GM12878 (cell line): ENCODE measurements around the gene KRT10. TPM values are rescaled to one million over a fixed set of nuclear protein-coding genes. Genes with fewer than 3 reads are reported as not detected.

ENCODE experiments used
- ATAC-seq: fragments of 200-7000 bp; cut with Tn5 transposase; 3 replicates; pipeline ENCODE4 v1.9.1; 2020; ENCODE audit warnings: mild to moderate bottlenecking, moderate library complexity
- BruUV-seq: library from RNA; stranded (reverse); fragments of 400-500 nt; replicated peaks from 2 replicates; lab custom pipeline; 2021; lab: Mats Ljungman, UMichigan
- CTCF ChIA-PET: fragments of 300-600 bp; sonication (Branson Sonifier 250); formaldehyde crosslinking; extraction: SDS; loops from one replicate; lab custom pipeline; 2021; ENCODE audit warnings: inconsistent platforms; lab: Yijun Ruan, JAX
- POLR2A ChIA-PET: fragments of 350-600 bp; formaldehyde crosslinking; extraction: SDS; loops from one replicate; lab custom pipeline; 2021; ENCODE audit warnings: inconsistent platforms; lab: Charles Lee
- RAD21 ChIA-PET: fragments of 300-600 bp; sonication (Branson Sonifier 250); formaldehyde crosslinking; loops from one replicate; lab custom pipeline; 2023; ENCODE audit warnings: antibody characterized with exemption; ENCODE audit not compliant: unreplicated experiment; lab: Charles Lee
- SMC1A ChIA-PET: fragments of 300-600 bp; sonication (Branson Sonifier 250); formaldehyde crosslinking; loops from one replicate; lab custom pipeline; 2023; ENCODE audit not compliant: unreplicated experiment, uncharacterized antibody; lab: Charles Lee
- DNase-seq: peaks from one replicate; pipeline ENCODE4 v3.0.0-alpha.2; 2011; ENCODE audit warnings: low read depth, low spot score
- FAIRE-seq: peaks from 3 replicates; lab custom pipeline; 2011; peaks lifted over from hg19 to GRCh38; lab: Jason Lieb, UNC
- H2AFZ ChIP-seq: 2 replicates; pipeline ENCODE4 v1.6.0; 2011; ENCODE audit warnings: low read depth, low read length, control low read depth; ENCODE audit not compliant: control insufficient read depth
- H3K27ac ChIP-seq: 2 replicates; pipeline ENCODE4 v1.5.1; 2011; ENCODE audit warnings: control low read depth; ENCODE audit not compliant: control insufficient read depth, insufficient read depth
- H3K27me3 ChIP-seq, 2 experiments: replicated peaks in 1 of 2; 2 replicates each; pipeline versions ENCODE4 v1.6.0 to v1.6.1; 2011; ENCODE audit warnings: low read length in 1 of 2; ENCODE audit not compliant: control insufficient read depth in 2 of 2, insufficient read depth in 2 of 2
- H3K36me3 ChIP-seq, 2 experiments: 2 replicates each; pipeline ENCODE4 v1.5.1; 2011; ENCODE audit warnings: low read length in 1 of 2; ENCODE audit not compliant: control insufficient read depth in 2 of 2, insufficient read depth in 2 of 2
- H3K4me1 ChIP-seq: 2 replicates; pipeline ENCODE4 v1.6.1; 2011; ENCODE audit warnings: mild to moderate bottlenecking, low read length, moderate library complexity, mixed read lengths; ENCODE audit not compliant: control insufficient read depth, insufficient read depth
- H3K4me2 ChIP-seq: 2 replicates; pipeline ENCODE4 v1.6.0; 2011; ENCODE audit warnings: control low read depth; ENCODE audit not compliant: control insufficient read depth, insufficient read depth
- H3K4me3 ChIP-seq: fragments of 200-600 bp; sonication (generic); 2 replicates; pipeline ENCODE4 v1.5.1; 2016
- H3K79me2 ChIP-seq: 2 replicates; pipeline ENCODE4 v1.6.0; 2011; ENCODE audit warnings: low read length; ENCODE audit not compliant: control insufficient read depth, insufficient read depth
- H3K9ac ChIP-seq: 2 replicates; pipeline ENCODE4 v1.8.0; 2011; ENCODE audit warnings: low read length, control low read depth, mixed read lengths; ENCODE audit not compliant: control insufficient read depth, insufficient read depth
- H3K9me3 ChIP-seq: replicated peaks from 3 replicates; pipeline ENCODE4 v1.5.1; 2011; ENCODE audit warnings: mild to moderate bottlenecking, low read length; ENCODE audit not compliant: control insufficient read depth, insufficient read depth
- H4K20me1 ChIP-seq: 2 replicates; pipeline ENCODE4 v1.6.0; 2011; ENCODE audit not compliant: control insufficient read depth, insufficient read depth
- ATF2 ChIP-seq: IDR thresholded peaks from 2 replicates; pipeline ENCODE4 v1.6.1; 2012; ENCODE audit warnings: low read length, inconsistent platforms
- CBFB ChIP-seq: IDR thresholded peaks from 2 replicates; pipeline ENCODE4 v1.6.1; 2016; ENCODE audit warnings: antibody characterized with exemption, low read depth
- FOS ChIP-seq: IDR thresholded peaks from 3 replicates; pipeline ENCODE4 v1.6.1; 2011; ENCODE audit warnings: borderline replicate concordance; ENCODE audit not compliant: insufficient read length; ENCODE audit errors: extremely low read depth
- FOXM1 ChIP-seq: IDR thresholded peaks from 2 replicates; pipeline ENCODE4 v1.6.1; 2012; ENCODE audit warnings: low read depth, mild to moderate bottlenecking, inconsistent platforms, low read length, moderate library complexity
- GABPA ChIP-seq: IDR thresholded peaks from 2 replicates; pipeline ENCODE4 v1.6.1; 2014; ENCODE audit warnings: antibody characterized with exemption, low read depth, mild to moderate bottlenecking, inconsistent platforms
- PAX8 ChIP-seq: fragments of 450-650 bp; IDR thresholded peaks from 2 replicates; pipeline ENCODE4 v1.6.1; 2017; ENCODE audit warnings: mild to moderate bottlenecking, moderate library complexity
- POLR2AphosphoS2 ChIP-seq: IDR thresholded peaks from 2 replicates; pipeline ENCODE4 v1.6.1; 2011; ENCODE audit warnings: low read depth, mild to moderate bottlenecking, low read length, improper control_type of control experiment, moderate library complexity
- RAD21 ChIP-seq: IDR thresholded peaks from 2 replicates; pipeline ENCODE4 v1.6.1; 2011; ENCODE audit warnings: mild to moderate bottlenecking, low read depth, low read length, moderate library complexity; ENCODE audit not compliant: insufficient read depth
- RELB ChIP-seq: fragments of 450-650 bp; IDR thresholded peaks from 2 replicates; pipeline ENCODE4 v1.6.1; 2017; ENCODE audit warnings: low read depth, mild to moderate bottlenecking, moderate library complexity
- ZBED1 ChIP-seq: IDR thresholded peaks from 2 replicates; pipeline ENCODE4 v1.6.1; 2016; ENCODE audit warnings: borderline replicate concordance
- WGBS: methylation state at CpG from one replicate; pipeline ENCODE4 v1.1.6; 2016; ENCODE audit warnings: low lambda C conversion rate; ENCODE audit not compliant: insufficient replicate concordance, insufficient coverage; ENCODE audit errors: missing lambda C conversion rate; 5-methylcytosine and 5-hydroxymethylcytosine counted together
- in situ Hi-C: fragments of 300-500 bp; cut with MboI; formaldehyde crosslinking; loops from 9 replicates; pipeline ENCODE4 v1.14.3; 2018; ENCODE audit warnings: mixed read lengths
- intact Hi-C: fragments of 100-400 bp; cut with micrococcal nuclease; formaldehyde crosslinking; loops from one replicate; pipeline ENCODE4 v1.14.2; 2022; ENCODE audit not compliant: unreplicated experiment
- polyA plus RNA-seq, 11 experiments: library from polyadenylated mRNA; depleted of rRNA in 4 of 11; unstranded in 6 of 11; stranded (reverse) in 5 of 11; fragments of >200 nt; fragmentation: Nextera tagmentation in 4 of 11; fragmentation: Illumina TruSeq in 1 of 11; extraction: Ambion mirVana in 4 of 11; extraction: Trizol in 1 of 11; gene quantifications; 1 replicate in 1 of 11; 2 replicates in 10 of 11; pipeline versions ENCODE4 v1.2.1 to v1.2.3, GENCODE V29; 2011 to 2016; ENCODE audit warnings: inconsistent platforms in 2 of 11, missing spikeins in 2 of 11, low read depth in 1 of 11
- total RNA-seq, 4 experiments: library from RNA; depleted of rRNA in 3 of 4; stranded (reverse); fragments of >200 nt in 3 of 4; fragmentation: Illumina TruSeq in 1 of 4; extraction: Trizol in 1 of 4; gene quantifications; 2 replicates each; pipeline versions ENCODE4 v1.2.1 to v1.2.3, GENCODE V29; 2013 to 2021
- TF ChIP-seq, protein P1 (sequence below): IDR thresholded peaks from 2 replicates; pipeline ENCODE4 v1.6.1; 2012; ENCODE audit warnings: improper control_type of control experiment, low read depth, low read length; ENCODE audit not compliant: insufficient replicate concordance

KRT10 gene
- total and polyA plus RNA-seq, 10 of the 15 experiments (the other 5 are each of a cell fraction or from before 2014, with no cell fraction given), result 10.8 to 98.5 (median 23.9) TPM

- intact Hi-C loops, result no loop called here
- Histone ChIP-seq H3K27me3 (no peaks in the 10 kb centered on the region), H3K4me2 (no peak overlapping the region), H2AFZ (no peak overlapping the region), H3K27ac (no peak overlapping the region), H3K4me1 (no peaks in the 10 kb centered on the region), H3K9me3 (no peaks in the 10 kb centered on the region), H3K4me3 (no peak overlapping the region), H3K36me3 (peaks cover 0 to 3% of the 10 kb centered on the region in 2 experiments; a peak in 1 of 4 replicates), H4K20me1 (no peaks in the 10 kb centered on the region), H3K9ac (no peak overlapping the region), H3K79me2 (no peaks in the 10 kb centered on the region)
- BruUV-seq, result no TSS peak
- ChIA-PET CTCF (interaction anchor here (1.7 kb wide), 1 partner anchor 23 kb away, joined by 3 read pairs; no protein-coding TSS in a partner anchor), POLR2A (no interaction called here), SMC1A (interaction anchor here (1.0 kb wide), 1 partner anchor 8 kb away, joined by 3 read pairs; no protein-coding TSS in a partner anchor), RAD21 (no interaction called here)
- no CpG with 5 or more reads among the region's 4 CpGs for WGBS
- TF ChIP-seq CBFB (no peak), FOXM1 (no peak), RAD21 (no peak), POLR2AphosphoS2 (no peak), PAX8 (no peak), ZBED1 (no peak), GABPA (no peak), FOS (no peak), RELB (no peak), ATF2 (no peak)
- TF ChIP-seq, protein P1, sequence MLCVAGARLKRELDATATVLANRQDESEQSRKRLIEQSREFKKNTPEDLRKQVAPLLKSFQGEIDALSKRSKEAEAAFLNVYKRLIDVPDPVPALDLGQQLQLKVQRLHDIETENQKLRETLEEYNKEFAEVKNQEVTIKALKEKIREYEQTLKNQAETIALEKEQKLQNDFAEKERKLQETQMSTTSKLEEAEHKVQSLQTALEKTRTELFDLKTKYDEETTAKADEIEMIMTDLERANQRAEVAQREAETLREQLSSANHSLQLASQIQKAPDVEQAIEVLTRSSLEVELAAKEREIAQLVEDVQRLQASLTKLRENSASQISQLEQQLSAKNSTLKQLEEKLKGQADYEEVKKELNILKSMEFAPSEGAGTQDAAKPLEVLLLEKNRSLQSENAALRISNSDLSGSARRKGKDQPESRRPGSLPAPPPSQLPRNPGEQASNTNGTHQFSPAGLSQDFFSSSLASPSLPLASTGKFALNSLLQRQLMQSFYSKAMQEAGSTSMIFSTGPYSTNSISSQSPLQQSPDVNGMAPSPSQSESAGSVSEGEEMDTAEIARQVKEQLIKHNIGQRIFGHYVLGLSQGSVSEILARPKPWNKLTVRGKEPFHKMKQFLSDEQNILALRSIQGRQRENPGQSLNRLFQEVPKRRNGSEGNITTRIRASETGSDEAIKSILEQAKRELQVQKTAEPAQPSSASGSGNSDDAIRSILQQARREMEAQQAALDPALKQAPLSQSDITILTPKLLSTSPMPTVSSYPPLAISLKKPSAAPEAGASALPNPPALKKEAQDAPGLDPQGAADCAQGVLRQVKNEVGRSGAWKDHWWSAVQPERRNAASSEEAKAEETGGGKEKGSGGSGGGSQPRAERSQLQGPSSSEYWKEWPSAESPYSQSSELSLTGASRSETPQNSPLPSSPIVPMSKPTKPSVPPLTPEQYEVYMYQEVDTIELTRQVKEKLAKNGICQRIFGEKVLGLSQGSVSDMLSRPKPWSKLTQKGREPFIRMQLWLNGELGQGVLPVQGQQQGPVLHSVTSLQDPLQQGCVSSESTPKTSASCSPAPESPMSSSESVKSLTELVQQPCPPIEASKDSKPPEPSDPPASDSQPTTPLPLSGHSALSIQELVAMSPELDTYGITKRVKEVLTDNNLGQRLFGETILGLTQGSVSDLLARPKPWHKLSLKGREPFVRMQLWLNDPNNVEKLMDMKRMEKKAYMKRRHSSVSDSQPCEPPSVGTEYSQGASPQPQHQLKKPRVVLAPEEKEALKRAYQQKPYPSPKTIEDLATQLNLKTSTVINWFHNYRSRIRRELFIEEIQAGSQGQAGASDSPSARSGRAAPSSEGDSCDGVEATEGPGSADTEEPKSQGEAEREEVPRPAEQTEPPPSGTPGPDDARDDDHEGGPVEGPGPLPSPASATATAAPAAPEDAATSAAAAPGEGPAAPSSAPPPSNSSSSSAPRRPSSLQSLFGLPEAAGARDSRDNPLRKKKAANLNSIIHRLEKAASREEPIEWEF, result no peak
- no peak for ATAC-seq
- in situ Hi-C loops, result no loop called here
- no peak for FAIRE-seq
- no peak for DNase-seq
These were observed 13.6 kb upstream of the KRT10 start for GRCh38 chr17:40836020-40836419.
